Chondrocyte (in vitro differentiated cells): ENCODE measurements around the gene ABCA12. TPM values are rescaled to one million over a fixed set of nuclear protein-coding genes. Genes with fewer than 3 reads are reported as not detected.
"Not testable (repeated sequence)": the region's sequence is repeated elsewhere in the genome, so short reads cannot be mapped to it uniquely, and the experiment has no call there.

ENCODE experiments used
- DNase-seq: peaks from one replicate; pipeline ENCODE4 v3.0.0; 2021; ENCODE audit warnings: mixed read lengths, low spot score
- H3K27ac Mint-ChIP-seq: one replicate; pipeline ENCODE4 v1.8.0; 2021; ENCODE audit warnings: mild to moderate bottlenecking, moderate library complexity, mixed read lengths; ENCODE audit not compliant: unreplicated experiment
- H3K27me3 Mint-ChIP-seq: 2 replicates; pipeline ENCODE4 v1.8.0; 2021; ENCODE audit warnings: low read depth, mixed read lengths
- H3K36me3 Mint-ChIP-seq: 2 replicates; pipeline ENCODE4 v1.8.0; 2021; ENCODE audit warnings: low read depth, mixed read lengths
- H3K4me1 Mint-ChIP-seq: 2 replicates; pipeline ENCODE4 v1.8.0; 2021; ENCODE audit warnings: low read depth, mild to moderate bottlenecking, mixed read lengths
- H3K4me3 Mint-ChIP-seq: one replicate; pipeline ENCODE4 v1.8.0; 2021; ENCODE audit warnings: mild to moderate bottlenecking, moderate library complexity, mixed read lengths; ENCODE audit not compliant: unreplicated experiment
- H3K9me3 Mint-ChIP-seq: 2 replicates; pipeline ENCODE4 v1.8.0; 2021; ENCODE audit warnings: low read depth, mixed read lengths
- CTCF ChIP-seq: fragments of 200-600 bp; sonication (generic); IDR thresholded peaks from 2 replicates; pipeline ENCODE4 v1.5.0; 2021; ENCODE audit warnings: antibody characterized with exemption, mild to moderate bottlenecking, moderate library complexity
- total RNA-seq: library from RNA; stranded (reverse); gene quantifications from 3 replicates; pipeline ENCODE4 v1.2.1, GENCODE V29; 2021

The ABCA12 gene
- total RNA-seq, 1 donor from 2014 or later = 0.40 TPM

- no peak for TF ChIP-seq CTCF
- peaks cover 3% of the 10 kb centered on the region for H3K36me3 Mint-ChIP-seq
- H3K4me3 Mint-ChIP-seq = no peak overlapping the region
- DNase-seq = no peak
- no peak overlapping the region for H3K27ac Mint-ChIP-seq
- peaks cover 4% of the 10 kb centered on the region for H3K27me3 Mint-ChIP-seq
- H3K9me3 Mint-ChIP-seq = peaks cover 13% of the 10 kb centered on the region
- H3K4me1 Mint-ChIP-seq = peaks cover 4% of the 10 kb centered on the region
These were observed 33.4 kb upstream of the ABCA12 start for GRCh38 chr2:215171796-215172195.

- Mint-ChIP-seq H3K36me3 (peaks cover 3% of the 10 kb centered on the region), H3K4me1 (peaks cover 4% of the 10 kb centered on the region), H3K9me3 (peaks cover 9% of the 10 kb centered on the region), H3K27ac (no peak overlapping the region), H3K27me3 (peaks cover 8% of the 10 kb centered on the region), H3K4me3 (no peak overlapping the region)
- DNase-seq = no peak
- TF ChIP-seq CTCF = no peak
These were observed 32.7 kb upstream of the ABCA12 start for GRCh38 chr2:215171151-215171550.

- H3K4me1 Mint-ChIP-seq = not testable (repeated sequence)
These were observed 28.1 kb upstream of the ABCA12 start for GRCh38 chr2:215166505-215166904.

GRCh38 chr2:215163319-215163718 lies 24.9 kb upstream of the ABCA12 start:
- H3K27me3 Mint-ChIP-seq = peaks cover 15% of the 10 kb centered on the region
- H3K4me3 Mint-ChIP-seq, H3K27ac Mint-ChIP-seq, DNase-seq, H3K36me3 Mint-ChIP-seq, H3K4me1 Mint-ChIP-seq: not testable (repeated sequence)
- H3K9me3 Mint-ChIP-seq = peaks cover 18% of the 10 kb centered on the region

More at GRCh38 chr2:215166505-215166904, 28.1 kb upstream of the ABCA12 start:
- Mint-ChIP-seq H3K27me3 (peaks cover 19% of the 10 kb centered on the region), H3K9me3 (peaks cover 18% of the 10 kb centered on the region)
- H3K4me3 Mint-ChIP-seq, DNase-seq, H3K27ac Mint-ChIP-seq, H3K36me3 Mint-ChIP-seq: not testable (repeated sequence)

- Mint-ChIP-seq H3K27me3 (peaks cover 11% of the 10 kb centered on the region), H3K27ac (no peak overlapping the region), H3K9me3 (peaks cover 14% of the 10 kb centered on the region), H3K36me3 (peaks cover 6% of the 10 kb centered on the region), H3K4me1 (no peaks in the 10 kb centered on the region), H3K4me3 (no peak overlapping the region)
- no peak for TF ChIP-seq CTCF
- no peak for DNase-seq
These were observed 22.9 kb upstream of the ABCA12 start for GRCh38 chr2:215161301-215161829.

DNA sequence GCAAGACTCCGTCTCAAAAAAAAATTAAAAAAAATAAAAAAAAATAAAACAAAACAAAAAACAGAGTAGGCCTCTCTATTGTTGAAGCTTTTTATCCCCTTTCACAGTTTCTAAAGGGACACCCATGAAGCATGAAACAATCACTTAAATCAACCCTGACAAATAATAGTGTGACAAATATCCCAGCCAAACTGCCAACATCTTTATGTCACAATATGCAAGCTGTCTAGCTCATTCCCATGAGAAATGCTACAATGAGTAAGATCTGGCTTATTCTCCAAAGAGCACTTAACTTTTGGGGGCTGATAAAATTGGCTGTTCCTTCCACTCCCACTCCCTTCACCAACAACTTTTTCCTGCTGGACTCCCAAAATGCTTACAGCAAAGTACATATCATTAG lies 21.7 kb upstream of the ABCA12 start:
- peaks cover 6% of the 10 kb centered on the region for H3K36me3 Mint-ChIP-seq

More for the DNA sequence above, 21.7 kb upstream of the ABCA12 start:
- Mint-ChIP-seq H3K4me1 (no peaks in the 10 kb centered on the region), H3K27me3 (peaks cover 5% of the 10 kb centered on the region), H3K9me3 (peaks cover 7% of the 10 kb centered on the region), H3K27ac (no peak overlapping the region), H3K4me3 (no peak overlapping the region)
- no peak for TF ChIP-seq CTCF
- no peak for DNase-seq
